SK-N-MC (cell line): ENCODE results near the gene SLC10A7.

ENCODE experiments used
- EZH2 ChIP-seq: fragments of 200-600 bp; sonication (generic); IDR thresholded peaks from one replicate; pipeline ENCODE4 v1.6.1; 2017; ENCODE audit warnings: antibody characterized with exemption
- POLR2AphosphoS5 ChIP-seq: IDR thresholded peaks from 2 replicates; pipeline ENCODE4 v1.6.1; 2012; ENCODE audit warnings: mild to moderate bottlenecking, low read depth, low read length, borderline replicate concordance

- TF ChIP-seq POLR2AphosphoS5 (no peak), EZH2 (no peak)
Observed at GRCh38 chr4:146486565-146486964, 35.2 kb downstream of the SLC10A7 start.
